Right hindlimb (tissue), 1 donor: Measurements from ENCODE around the gene PTGR2.
A peak's percentile ranks its signal among the peaks of the same experiment; 100 is the strongest.
"Not testable (repeated sequence)": the region's sequence is repeated elsewhere in the genome, so short reads cannot be mapped to it uniquely, and the experiment has no call there.

Source experiments
- DNase-seq: peaks from one replicate; pipeline ENCODE4 v3.0.0-alpha.2; 2018

PTGR2 gene

GRCh38 chr14:73833530-73834260 lies 17.9 kb upstream of the PTGR2 start:
- peak; percentile 76 for DNase-seq

DNA sequence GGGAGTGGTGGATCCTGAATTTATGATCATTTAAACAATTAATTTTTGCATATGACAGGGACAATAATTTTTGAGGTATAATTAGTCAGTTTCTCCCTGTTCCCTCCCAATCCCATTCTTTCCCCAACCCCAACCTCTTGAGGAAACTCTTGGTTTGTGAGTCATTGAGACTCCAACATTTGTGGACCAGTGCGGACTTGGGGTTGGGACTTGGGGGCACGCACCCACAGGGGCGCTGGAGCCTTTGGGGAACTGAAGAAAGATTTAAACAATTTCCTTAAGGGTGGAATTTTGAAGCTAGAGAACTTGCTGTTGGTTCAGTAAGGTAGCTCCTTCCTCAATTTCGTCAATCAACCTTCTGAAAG lies 17.4 kb upstream of the PTGR2 start:
- no peak for DNase-seq

DNA sequence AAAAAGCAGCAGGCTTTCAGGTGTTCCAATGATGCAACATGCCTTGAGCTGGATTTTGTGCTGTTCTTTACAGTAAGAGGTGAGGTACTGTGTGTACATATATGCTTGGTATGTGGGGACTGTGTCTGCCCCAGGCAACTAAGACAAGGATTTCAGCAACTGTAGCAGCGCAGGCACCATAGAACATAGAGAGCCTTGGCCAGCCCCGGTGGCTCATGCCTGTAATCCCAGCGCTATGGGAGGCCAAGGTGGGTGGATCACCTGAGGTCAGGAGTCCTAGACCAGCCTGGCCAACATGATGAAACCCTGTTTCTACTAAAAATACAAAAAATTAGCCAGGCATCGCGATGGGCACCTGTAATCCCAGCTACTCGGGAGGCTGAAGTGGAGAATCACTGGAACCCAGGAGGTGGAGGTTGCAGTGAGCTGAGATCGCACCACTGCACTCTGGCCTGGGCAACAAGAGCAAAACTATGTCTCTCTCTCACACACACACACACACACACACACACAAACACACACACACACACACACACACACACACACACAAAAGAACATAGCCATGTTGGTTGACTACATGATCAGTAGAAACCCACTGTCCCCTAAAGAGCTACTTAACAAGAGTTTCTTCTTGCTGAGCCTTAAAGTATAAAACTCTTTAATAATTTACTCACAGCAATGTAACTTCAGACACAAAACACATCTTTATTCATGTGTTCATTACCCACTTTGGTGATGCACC lies 13.2 kb upstream of the PTGR2 start:
- not testable (repeated sequence) for DNase-seq

GRCh38 chr14:73842201-73842600 lies 9.4 kb upstream of the PTGR2 start:
- DNase-seq: no peak

DNA sequence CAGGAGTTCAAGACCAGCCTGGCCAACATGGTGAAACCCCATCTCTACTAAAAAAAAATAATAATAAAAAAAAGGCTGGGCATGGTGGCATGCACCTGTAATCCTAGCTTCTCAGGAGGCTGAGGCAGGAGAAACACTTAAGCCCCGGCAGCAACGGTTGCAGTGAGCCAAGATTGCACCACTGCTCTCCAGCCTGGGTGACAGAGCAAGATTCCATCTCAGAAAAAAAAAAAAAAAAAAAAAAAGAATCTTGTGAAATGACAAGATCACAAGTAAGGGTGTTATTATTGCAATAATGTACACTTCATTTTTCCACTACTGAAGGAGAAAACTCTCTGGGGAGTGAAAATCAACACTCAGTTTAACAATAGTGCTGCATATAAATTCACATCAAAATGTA lies 8.8 kb upstream of the PTGR2 start:
- DNase-seq: no peak

- DNase-seq: no peak
These were observed 8.3 kb upstream of the PTGR2 start for GRCh38 chr14:73843296-73843695.

DNA sequence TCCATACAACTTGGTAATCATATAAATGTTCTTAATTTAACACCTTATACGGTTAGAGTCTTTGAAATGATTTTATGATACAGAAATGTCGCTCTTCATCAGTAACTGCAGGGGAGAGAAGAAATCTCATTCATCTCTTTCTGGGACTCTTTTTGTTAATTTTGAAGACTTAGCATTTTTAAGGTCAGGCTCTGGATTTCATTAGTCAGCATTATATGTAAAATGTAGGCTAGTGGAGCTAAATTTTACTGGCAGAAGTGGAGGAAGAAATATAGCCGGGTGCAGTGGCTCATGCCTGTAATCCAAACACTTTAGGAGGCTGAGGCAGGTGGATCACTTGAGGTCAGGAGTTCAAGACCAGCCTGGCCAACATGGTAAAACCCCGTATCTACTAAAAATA lies 4.7 kb upstream of the PTGR2 start:
- no peak for DNase-seq

DNA sequence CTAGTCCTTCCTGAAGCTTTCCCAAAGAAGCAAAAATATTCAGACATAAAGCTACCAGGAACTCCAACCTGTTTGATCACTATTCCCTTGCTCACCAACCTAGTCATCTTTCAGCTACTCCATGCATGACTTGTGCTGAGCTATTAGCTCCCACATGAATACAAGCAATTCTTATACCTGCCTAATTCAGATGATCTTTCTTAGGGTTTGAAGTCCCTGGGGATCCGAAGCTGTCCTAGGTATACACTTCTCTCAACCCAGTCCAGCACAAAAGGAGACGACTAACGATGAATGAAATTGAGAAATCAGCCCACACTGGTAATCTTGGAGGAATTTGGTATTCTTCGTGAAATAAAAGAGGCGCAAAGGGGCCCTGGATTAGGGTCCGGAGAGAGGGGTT lies 631 bp upstream of the PTGR2 start:
- DNase-seq: no peak

DNA sequence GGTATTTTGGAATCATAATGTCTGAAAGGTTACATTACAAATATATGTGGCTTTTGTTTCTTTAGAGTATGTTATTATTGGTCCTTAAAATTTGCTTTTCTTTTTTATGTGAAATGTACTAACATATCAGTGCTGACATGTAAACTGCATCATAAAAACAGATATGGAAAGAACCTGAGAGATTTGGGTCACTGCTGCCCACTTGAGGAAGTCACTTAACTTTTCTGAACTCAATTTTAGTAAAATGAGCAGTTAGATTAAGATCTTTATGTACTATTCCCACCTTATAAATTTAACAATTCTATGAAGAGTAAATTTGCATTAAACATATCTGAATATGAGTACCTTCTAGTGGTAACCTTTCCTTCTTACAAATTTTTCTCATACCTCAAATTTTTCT lies 7.5 kb downstream of the PTGR2 start:
- no peak for DNase-seq

GRCh38 chr14:73861073-73861472 lies 9.4 kb downstream of the PTGR2 start:
- no peak for DNase-seq

- DNase-seq: no peak
These were observed 10.8 kb downstream of the PTGR2 start for GRCh38 chr14:73862480-73862879.

DNA sequence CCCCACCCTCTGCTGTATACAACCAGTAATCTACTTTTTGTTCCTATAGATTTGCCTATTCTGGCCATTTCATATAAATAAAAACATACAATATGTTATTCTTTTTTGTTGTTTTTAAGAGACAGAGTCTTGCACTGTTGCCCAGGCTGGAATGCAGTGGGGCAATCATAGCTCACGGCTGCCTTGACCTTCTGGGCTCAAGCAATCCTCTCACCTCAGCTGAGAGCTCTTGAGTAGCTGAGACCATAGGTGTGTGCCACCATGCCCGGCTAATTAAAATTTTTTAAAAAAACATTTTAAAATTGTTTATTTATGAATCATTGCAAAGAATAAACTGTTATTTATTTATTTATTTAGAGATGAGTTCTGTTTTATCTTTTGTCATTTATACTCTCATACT lies 11.6 kb downstream of the PTGR2 start:
- no peak for DNase-seq

DNA sequence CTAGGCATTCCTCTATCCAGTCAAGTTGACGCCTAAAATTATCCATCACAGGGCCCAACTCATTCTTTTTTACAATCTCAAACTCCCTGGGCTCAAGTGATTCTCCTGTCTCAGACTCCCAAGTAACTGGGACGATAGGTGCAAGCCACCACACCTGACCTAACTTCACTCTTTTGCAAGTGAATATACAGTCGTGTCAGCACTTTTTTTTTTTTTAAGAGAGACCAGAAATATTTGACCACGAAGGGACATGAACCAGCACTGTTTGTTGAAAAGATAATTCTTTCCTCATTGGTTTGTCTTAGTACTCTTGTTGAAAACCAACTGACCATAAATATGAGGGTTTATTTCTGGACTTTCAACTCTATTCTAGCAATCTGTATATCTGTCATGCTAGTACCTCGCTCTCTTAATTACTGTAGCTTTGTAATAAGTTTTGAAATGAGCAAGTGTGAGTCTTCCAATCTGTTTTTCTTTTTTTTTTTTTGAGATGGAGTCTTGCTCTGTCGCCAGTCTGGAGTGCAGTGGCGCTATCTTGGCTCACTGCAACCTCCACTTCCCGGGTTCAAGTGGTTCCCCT lies 14.0 kb downstream of the PTGR2 start:
- DNase-seq: no peak

- DNase-seq: not testable (repeated sequence)
These were observed 18.1 kb downstream of the PTGR2 start for GRCh38 chr14:73869754-73870153.

DNA sequence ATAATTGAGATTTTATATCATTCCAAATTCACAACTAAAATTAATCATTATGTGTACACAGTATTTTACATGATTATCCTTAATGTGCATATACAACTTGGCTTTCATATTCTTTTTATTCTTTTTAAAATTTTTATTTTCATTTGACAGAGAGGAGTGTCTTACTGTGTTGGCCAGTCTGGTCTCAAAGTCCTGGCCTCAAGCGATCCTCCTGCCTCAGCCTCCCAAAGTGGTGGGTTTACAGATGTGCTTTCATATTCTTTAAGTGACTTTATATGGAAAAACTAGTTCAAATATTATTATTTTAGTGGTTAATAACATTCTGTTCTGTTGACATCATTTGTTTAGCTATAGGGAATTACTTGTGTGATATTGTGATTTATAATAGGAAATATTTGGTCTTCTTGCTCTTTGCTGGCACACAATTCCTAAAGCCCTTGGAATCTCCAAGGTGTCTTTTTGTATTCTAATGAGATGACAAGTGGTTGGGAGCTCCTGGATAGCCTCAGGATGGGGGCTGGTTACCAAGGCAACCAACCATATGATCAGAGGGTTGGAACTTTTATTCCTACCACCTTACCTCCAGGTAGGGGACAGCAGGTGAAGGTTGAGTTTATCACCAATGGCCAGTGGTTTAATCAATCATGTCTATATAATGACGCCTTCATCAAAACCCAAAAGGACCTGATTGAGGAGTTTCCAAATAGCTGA lies 19.0 kb downstream of the PTGR2 start:
- no peak for DNase-seq

- no peak for DNase-seq
These were observed 22.0 kb downstream of the PTGR2 start for GRCh38 chr14:73873660-73874059.

GRCh38 chr14:73877790-73878189 lies 26.2 kb downstream of the PTGR2 start:
- no peak for DNase-seq

GRCh38 chr14:73878436-73878835 lies 26.8 kb downstream of the PTGR2 start:
- no peak for DNase-seq

DNA sequence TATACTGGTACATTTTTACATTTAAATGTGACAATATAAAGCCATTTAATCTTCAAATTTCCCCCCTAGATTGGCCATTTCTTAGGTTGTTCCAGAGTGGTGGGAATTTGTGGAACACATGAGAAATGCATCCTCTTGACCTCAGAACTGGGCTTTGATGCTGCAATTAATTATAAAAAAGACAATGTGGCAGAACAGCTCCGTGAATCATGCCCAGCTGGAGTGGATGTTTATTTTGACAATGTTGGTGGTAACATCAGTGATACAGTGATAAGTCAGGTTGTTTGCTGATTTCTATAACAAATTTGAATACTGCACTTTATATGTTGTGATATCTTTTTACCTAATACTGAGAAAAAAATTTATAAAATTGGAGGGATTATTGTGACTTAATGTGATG lies 27.4 kb downstream of the PTGR2 start:
- DNase-seq: no peak

- DNase-seq: no peak
These were observed 33.0 kb downstream of the PTGR2 start for GRCh38 chr14:73884438-73885190.

- DNase-seq: peak; percentile 98
These were observed 35.1 kb downstream of the PTGR2 start, which contains the start of gene ZNF410 for GRCh38 chr14:73886449-73887317. Gene ZNF410, plus strand, starts transcription at chr14:73886859. Its CDS starts 5,317 bp downstream, at chr14:73892176.

GRCh38 chr14:73887318-73887616 lies 35.6 kb downstream of the PTGR2 start:
- no peak for DNase-seq
